Measurements from ENCODE around the gene PAX8.
"Not testable (repeated sequence)": the region's sequence is repeated elsewhere in the genome, so short reads cannot be mapped to it uniquely, and the experiment has no call there.

PAX8 gene

GRCh38 chr2:113278742-113279139 lies at the start of gene PAX8:
TSS of gene PAX8 (minus strand) at chr2:113278921. CDS start at chr2:113278394, 527 bp downstream.
- DNase-seq, result no peak

DNA sequence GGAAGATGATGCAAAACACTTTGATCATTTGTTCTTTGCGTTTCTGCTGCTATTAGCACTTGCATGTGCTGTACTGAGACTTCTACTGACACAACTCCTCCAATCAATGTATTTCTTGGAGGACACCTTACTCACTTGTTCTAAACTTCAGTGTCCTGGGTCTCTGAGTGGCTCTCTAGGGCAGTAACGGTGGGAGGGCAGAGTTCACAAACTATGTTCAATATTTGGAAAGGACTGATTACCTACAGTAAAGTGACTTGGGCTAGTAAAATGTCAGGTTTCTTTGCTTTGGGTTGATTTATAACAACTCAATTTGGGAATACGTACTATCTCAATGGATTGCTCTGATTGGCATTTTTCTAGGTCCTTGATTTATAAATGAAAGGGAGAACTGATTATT lies 49.3 kb upstream of the PAX8 start:
- DNase-seq, result no peak

DNA sequence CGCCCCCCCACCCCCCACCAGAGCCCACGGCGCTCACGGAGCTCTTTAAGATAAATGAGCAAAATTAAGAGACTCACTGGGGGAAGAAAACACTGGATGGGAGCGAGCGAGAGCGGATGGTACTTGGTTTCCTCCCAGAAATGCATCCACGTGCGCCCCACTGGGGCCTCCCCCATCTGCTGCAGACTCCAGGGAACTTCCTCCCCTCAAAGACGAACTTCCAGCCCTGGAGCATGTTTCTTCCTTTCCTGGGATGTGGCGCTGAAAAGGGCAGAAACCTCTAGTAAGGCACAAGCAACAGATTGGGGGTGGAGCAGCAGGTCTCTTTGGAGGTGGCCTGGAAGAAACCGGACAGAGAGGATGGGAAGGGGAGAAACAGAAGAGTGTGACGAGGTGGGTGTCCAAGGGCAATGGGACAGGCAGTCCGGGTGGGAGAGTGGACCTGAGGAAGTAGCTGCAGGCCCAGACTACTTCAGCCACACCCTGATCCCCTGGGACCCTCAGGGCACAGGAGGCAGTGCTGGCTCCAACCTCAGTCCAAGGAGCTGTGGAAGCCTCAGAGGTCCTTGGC lies 46.5 kb upstream of the PAX8 start:
- DNase-seq, result not testable (repeated sequence)

DNA sequence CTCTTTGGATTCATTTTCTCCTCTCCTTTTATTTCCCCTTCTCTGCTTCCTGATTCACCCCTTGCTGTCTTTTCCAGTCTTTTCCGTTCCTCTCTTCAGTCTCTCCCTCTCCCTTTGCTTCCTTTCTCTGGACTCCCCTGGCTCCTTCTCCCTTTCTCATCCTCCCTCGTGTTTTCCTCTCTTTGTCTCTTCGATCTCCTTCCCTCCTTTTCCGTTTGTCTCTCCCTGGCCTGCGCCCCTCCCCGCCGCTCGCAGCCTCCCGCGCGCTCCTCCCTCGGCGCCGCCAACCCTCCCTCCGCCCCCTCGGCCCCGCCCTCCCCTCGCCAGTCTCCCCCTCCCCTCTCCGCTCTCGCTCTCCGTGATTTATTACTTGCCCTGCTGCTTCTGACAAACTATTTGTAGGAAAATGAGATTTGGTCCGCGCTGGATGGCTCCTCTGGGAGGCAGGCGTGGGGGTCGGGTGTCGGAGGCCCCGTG lies 46.0 kb upstream of the PAX8 start:
- peak; percentile 72 for DNase-seq

DNA sequence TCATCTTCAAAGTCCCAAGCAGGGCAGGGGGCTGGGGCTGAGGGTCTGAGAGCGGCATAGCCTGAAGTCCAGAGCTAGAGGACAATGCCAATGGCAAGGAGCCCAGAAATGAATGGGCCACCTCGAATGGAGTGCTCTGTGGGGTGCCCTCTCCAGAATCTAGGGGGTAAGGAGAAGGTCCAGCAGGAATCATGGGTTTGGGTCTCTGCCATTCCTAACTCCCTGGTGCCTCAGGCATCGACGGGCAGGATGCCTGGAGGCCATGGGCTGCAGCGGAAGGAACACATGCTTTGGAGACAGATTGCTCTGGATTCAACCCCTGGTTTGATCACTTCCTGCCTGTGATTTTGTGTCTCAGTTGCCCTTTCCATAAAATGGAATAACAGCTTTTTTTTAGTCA lies 44.4 kb upstream of the PAX8 start:
- not testable (repeated sequence) for DNase-seq

DNA sequence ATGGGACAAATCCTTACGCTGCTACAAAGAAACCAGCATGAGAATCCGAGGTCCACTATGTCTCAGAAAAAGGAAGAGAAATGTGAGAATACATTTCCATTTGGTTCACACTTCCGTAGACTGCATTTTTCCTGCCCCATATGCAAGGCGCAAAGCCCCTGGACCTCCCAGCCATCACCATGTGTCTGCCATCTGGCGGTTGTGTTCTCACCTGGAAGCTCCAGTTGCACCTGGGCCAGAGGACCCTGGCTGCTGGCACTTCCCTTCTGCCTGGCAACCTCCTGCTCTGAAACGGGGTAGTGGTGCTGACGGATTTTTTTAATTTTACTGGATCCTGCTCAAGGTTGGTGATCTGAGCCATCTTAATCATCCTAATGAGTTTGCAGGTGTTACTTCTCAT lies 41.4 kb upstream of the PAX8 start:
- DNase-seq, result not testable (repeated sequence)

DNA sequence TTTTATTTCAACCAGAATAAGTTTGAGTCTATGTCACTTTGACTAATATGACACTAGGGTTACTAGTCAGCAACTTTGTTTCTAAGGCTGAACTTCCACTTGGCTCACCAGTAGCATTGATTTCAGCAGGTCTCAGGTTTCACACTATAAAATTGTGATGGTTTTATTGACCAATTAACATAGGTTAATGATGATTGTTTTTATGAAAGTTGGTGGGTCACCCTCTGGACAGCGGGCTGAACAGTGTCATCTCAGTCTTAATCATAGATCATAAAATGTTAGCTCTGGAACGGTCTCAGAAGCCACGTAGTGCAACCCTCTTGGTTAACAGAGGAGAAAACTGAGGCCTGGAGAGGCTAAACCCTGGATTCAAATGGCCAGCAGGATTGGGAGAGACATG lies 40.2 kb upstream of the PAX8 start:
- DNase-seq, result not testable (repeated sequence)

- no peak for DNase-seq
Measured at GRCh38 chr2:113316085-113316484, 37.4 kb upstream of the PAX8 start.

DNA sequence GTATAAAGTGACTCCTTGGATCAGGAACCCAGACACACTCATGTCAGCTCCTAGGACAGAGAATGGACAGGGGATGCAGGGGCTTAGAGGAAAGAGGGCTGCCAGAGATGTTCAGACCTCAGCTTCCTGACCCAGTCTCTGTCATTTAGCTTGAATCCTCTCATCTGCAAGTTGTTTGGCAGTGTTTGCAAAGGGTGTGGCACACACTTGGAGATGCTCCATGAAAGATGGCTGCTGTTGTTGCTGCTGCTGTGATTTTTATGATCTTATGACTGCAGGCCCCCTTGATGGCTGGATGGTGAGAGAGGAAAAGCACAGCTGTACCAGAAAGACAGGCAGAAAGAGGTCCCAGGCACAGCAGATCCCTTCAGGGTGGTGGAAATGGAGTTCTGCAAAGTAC lies 35.9 kb upstream of the PAX8 start:
- not testable (repeated sequence) for DNase-seq

- DNase-seq, result not testable (repeated sequence)
Measured at GRCh38 chr2:113314176-113314575, 35.5 kb upstream of the PAX8 start.

DNA sequence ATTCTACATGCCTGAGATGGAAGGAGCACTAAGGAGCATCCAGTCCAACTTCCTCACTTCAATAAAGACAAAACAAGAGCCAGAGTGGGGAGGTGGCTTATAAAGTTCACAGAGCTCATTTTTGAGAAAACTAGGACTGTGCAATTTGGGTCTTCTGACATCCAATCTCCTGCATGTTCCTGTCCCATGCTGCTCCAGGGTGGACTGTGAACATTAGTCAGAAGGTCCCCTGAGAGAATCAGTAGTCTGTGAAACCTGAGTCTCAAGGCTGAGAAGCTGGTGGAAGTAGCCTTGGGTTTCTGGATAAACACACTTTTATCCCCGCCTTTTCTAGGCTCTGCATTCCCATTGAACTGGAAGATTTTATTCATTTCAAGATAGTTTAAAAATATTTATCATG lies 33.1 kb upstream of the PAX8 start:
- not testable (repeated sequence) for DNase-seq

- not testable (repeated sequence) for DNase-seq
Measured at GRCh38 chr2:113311191-113311590, 32.5 kb upstream of the PAX8 start.

- no peak for DNase-seq
Measured at GRCh38 chr2:113309655-113310387, 31.1 kb upstream of the PAX8 start.

DNA sequence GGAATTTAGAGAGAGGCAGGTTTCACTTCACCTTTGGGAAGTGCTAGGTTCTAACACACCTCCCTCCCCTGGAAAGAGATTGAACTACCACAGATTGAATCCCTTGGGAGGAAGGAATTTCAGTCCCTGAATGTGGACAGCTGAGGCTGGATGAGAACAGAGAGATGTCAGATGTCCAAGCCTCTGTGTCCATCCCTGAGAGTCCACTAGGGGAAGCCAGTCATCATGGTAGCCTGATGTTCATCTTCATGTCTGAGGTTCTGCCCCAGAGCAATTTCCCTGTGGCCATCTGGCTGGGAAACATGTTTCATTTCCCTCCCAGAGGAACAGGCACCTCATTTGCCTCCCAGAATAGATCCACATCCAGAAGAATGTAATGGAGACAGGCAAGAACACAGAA lies 30.1 kb upstream of the PAX8 start:
- DNase-seq, result not testable (repeated sequence)

- not testable (repeated sequence) for DNase-seq
Measured at GRCh38 chr2:113306207-113306606, 27.5 kb upstream of the PAX8 start.

- not testable (repeated sequence) for DNase-seq
Measured at GRCh38 chr2:113305749-113306148, 27.0 kb upstream of the PAX8 start.

DNA sequence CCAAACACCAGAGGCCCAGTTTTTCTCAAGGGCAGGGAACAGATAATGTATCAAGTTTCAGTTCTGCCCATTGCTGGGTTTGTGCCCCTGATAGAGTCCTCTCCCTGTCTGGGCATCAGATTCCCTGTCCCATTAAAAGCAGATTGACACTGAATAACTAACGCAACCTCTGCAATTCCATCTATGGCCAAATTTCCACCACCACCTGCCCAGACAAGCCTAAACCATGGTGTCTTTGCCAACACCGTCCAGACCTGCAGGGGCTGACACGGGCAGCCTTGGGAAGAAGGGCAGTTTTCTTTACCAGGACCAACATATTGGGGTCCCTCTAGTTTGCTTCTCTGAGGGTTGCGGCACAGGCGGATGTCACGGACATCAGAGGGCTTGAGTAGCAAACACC lies 26.4 kb upstream of the PAX8 start:
- no peak for DNase-seq

GRCh38 chr2:113304702-113305101 lies 26.0 kb upstream of the PAX8 start:
- DNase-seq, result no peak

GRCh38 chr2:113302216-113302980 lies 23.7 kb upstream of the PAX8 start:
- not testable (repeated sequence) for DNase-seq

- no peak for DNase-seq
Measured at GRCh38 chr2:113300281-113300680, 21.6 kb upstream of the PAX8 start.

- DNase-seq, result no peak
Measured at GRCh38 chr2:113298176-113298575, 19.5 kb upstream of the PAX8 start.

- not testable (repeated sequence) for DNase-seq
Measured at GRCh38 chr2:113297590-113297989, 18.9 kb upstream of the PAX8 start.

- DNase-seq, result no peak
Measured at GRCh38 chr2:113291191-113291590, 12.5 kb upstream of the PAX8 start.

DNA sequence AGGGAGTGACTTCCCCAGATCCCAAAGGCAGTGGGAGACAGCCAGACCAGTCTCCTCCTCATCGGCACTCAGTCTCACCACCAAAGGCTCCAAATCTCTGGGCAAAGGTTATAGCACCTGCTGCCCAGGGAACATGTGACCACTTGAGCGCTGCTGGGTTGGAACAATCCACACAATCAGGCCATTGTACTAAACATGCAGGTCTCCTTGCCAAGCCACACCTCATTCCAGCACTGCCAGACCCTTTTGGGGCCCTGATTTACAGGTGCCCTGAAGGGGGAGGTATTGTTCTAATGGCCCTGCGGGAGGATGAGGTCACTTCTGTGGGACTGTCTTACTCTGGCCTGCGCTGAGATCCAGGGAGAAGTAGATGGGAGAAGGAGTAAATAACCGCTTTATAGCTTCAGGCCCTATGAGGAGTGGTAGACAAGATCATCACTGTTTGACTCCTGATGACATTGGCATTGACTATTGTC lies 10.0 kb upstream of the PAX8 start:
- DNase-seq, result peak; percentile 72

Measured in DMS79 treated with DMSO at 0.1 percent for 48 hours (cell line).